Calu3 (cell line): Measurements from ENCODE around the gene WDFY3. TPM values are rescaled to one million over a fixed set of nuclear protein-coding genes. Genes with fewer than 3 reads are reported as not detected.

Source experiments
- BruUV-seq: library from RNA; stranded (reverse); fragments of 400-500 nt; replicated peaks from 2 replicates; lab custom pipeline; 2021; lab: Mats Ljungman, UMichigan
- CTCF ChIA-PET: fragments of 300-600 bp; sonication (Branson Sonifier 250); formaldehyde crosslinking; loops from one replicate; lab custom pipeline; 2022; ENCODE audit warnings: antibody characterized with exemption; lab: Charles Lee
- DNase-seq: peaks from one replicate; pipeline ENCODE4 v3.0.0; 2022
- H3K27ac Mint-ChIP-seq: one replicate; pipeline ENCODE4 v1.8.0; 2022; ENCODE audit warnings: mixed read lengths; ENCODE audit not compliant: unreplicated experiment
- H3K27me3 Mint-ChIP-seq: one replicate; pipeline ENCODE4 v1.8.0; 2022; ENCODE audit warnings: mixed read lengths; ENCODE audit not compliant: unreplicated experiment
- H3K36me3 Mint-ChIP-seq: one replicate; pipeline ENCODE4 v1.8.0; 2022; ENCODE audit warnings: mild to moderate bottlenecking, moderate library complexity, mixed read lengths; ENCODE audit not compliant: insufficient read depth, unreplicated experiment
- H3K4me1 Mint-ChIP-seq: one replicate; pipeline ENCODE4 v1.8.0; 2022; ENCODE audit warnings: mild to moderate bottlenecking, low read depth, mixed read lengths; ENCODE audit not compliant: unreplicated experiment
- H3K4me3 Mint-ChIP-seq: one replicate; pipeline ENCODE4 v1.8.0; 2022; ENCODE audit warnings: mild to moderate bottlenecking, low read depth, moderate library complexity, mixed read lengths; ENCODE audit not compliant: unreplicated experiment
- H3K9me3 Mint-ChIP-seq: one replicate; pipeline ENCODE4 v1.8.0; 2022; ENCODE audit warnings: low read depth, mixed read lengths; ENCODE audit not compliant: unreplicated experiment
- intact Hi-C: fragments of 100-400 bp; cut with micrococcal nuclease; formaldehyde crosslinking; loops from one replicate; pipeline ENCODE4 v1.10.0; 2022; ENCODE audit not compliant: unreplicated experiment
- total RNA-seq: library from RNA; stranded (reverse); gene quantifications from 2 replicates; pipeline ENCODE4 v1.2.3, GENCODE V29; 2022
- TF ChIP-seq, protein P1 (sequence below): fragments of 200-600 bp; IDR thresholded peaks from one replicate; pipeline ENCODE4 v1.8.0; 2022; ENCODE audit warnings: antibody characterized with exemption; ENCODE audit not compliant: unreplicated experiment

Gene WDFY3
- total RNA-seq, 1 experiment from 2014 or later = 31.5 TPM

DNA sequence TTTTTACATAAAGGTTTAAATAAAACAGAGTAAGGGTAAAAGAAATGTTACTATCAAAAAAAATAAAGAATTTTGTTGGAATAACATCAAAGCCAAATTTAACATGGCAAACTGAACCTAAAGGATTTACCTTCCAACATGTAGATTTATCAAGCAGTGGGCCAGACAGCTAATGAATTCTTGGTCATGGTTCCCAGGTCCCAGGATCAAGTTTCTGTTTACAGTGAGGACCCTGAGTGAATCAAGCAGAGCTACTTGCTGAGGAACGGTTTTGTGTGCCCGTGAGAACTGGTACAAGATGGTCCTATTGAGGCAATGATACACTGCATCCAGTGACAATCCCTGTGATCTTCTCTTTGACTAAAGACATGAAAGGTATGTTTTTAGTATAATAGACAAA, 226.4 kb downstream of the WDFY3 start:
- BruUV-seq = no TSS peak
- CTCF ChIA-PET = no interaction called here
- Mint-ChIP-seq H3K4me1 (no peaks in the 10 kb centered on the region), H3K36me3 (peaks cover 5% of the 10 kb centered on the region), H3K9me3 (no peaks in the 10 kb centered on the region), H3K4me3 (no peak overlapping the region), H3K27me3 (no peaks in the 10 kb centered on the region), H3K27ac (no peak overlapping the region)
- no peak for DNase-seq
- TF ChIP-seq, protein P1, sequence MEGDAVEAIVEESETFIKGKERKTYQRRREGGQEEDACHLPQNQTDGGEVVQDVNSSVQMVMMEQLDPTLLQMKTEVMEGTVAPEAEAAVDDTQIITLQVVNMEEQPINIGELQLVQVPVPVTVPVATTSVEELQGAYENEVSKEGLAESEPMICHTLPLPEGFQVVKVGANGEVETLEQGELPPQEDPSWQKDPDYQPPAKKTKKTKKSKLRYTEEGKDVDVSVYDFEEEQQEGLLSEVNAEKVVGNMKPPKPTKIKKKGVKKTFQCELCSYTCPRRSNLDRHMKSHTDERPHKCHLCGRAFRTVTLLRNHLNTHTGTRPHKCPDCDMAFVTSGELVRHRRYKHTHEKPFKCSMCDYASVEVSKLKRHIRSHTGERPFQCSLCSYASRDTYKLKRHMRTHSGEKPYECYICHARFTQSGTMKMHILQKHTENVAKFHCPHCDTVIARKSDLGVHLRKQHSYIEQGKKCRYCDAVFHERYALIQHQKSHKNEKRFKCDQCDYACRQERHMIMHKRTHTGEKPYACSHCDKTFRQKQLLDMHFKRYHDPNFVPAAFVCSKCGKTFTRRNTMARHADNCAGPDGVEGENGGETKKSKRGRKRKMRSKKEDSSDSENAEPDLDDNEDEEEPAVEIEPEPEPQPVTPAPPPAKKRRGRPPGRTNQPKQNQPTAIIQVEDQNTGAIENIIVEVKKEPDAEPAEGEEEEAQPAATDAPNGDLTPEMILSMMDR = no peak
- intact Hi-C loops = no loop called here

DNA sequence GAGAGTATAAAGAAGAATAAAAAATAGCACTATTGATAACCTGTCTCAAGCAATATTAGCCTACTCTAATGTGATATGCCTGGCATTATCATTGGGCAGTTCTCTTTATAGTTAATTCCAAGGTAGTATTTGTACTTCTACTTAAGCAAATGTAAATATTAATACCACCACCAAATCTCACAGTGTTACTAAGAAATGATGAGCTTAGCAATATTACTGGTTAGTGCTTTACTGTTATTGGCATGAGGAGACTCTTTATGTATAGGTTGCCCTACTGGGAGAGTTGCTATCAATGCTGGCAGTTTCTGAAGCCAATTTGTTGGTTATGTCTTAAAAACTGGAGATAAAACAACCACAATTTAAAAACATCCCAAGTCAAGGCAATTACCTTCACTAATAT, 227.9 kb downstream of the WDFY3 start:
- CTCF ChIA-PET = no interaction called here
- Mint-ChIP-seq H3K4me1 (no peaks in the 10 kb centered on the region), H3K36me3 (peaks cover 5% of the 10 kb centered on the region), H3K4me3 (no peak overlapping the region), H3K27me3 (no peaks in the 10 kb centered on the region), H3K27ac (no peak overlapping the region), H3K9me3 (no peaks in the 10 kb centered on the region)
- TF ChIP-seq, protein P1 = no peak
- intact Hi-C loops = no loop called here
- DNase-seq = no peak
- no TSS peak for BruUV-seq

DNA sequence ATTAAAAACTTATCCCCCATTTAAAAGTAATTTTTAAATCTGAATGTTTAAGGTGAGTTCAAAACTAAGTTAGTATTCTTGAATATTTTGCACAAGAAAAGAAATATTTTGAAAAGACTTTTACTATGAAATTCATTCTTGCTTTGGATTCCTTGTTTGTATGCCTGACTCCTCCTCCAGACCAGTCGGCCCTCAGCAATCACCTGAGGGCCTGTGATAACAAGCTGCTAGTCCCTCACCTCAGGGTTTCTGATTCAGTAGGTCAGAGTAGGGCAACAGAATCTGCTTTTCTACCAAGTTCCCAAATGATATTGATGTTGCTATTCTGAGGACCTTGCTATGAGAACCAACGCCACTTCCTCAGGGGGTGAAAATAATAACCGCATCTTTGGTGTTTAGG, 228.8 kb downstream of the WDFY3 start:
- no peak for DNase-seq
- H3K27ac Mint-ChIP-seq = no peak overlapping the region
- H3K36me3 Mint-ChIP-seq = peaks cover 5% of the 10 kb centered on the region
- CTCF ChIA-PET = no interaction called here
- no peaks in the 10 kb centered on the region for H3K27me3 Mint-ChIP-seq
- TF ChIP-seq, protein P1 = no peak
- intact Hi-C loops = no loop called here
- no peaks in the 10 kb centered on the region for H3K9me3 Mint-ChIP-seq
- BruUV-seq = no TSS peak
- H3K4me1 Mint-ChIP-seq = no peaks in the 10 kb centered on the region
- H3K4me3 Mint-ChIP-seq = no peak overlapping the region

DNA sequence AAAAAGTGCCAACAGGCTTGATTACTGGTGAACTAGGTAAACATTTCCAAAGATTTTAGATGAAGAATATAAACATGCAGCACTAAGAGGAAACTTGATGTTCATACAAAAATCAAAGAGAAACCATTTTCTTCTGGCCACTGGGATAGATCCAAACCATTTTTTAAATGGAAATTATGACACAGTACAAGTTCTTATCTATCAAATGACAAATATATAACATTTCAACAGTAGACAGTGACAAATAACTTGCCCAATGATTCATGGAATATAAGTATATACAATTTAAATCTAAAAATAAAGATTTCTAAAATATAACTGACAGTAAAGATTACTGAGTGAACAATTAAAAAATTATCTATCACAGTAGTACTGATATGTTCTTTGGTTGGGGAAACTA, 232.5 kb downstream of the WDFY3 start:
- no TSS peak for BruUV-seq
- no peak overlapping the region for H3K27ac Mint-ChIP-seq
- H3K9me3 Mint-ChIP-seq = no peaks in the 10 kb centered on the region
- CTCF ChIA-PET = no interaction called here
- no peak for DNase-seq
- H3K4me1 Mint-ChIP-seq = no peaks in the 10 kb centered on the region
- intact Hi-C loops = no loop called here
- H3K4me3 Mint-ChIP-seq = no peak overlapping the region
- no peaks in the 10 kb centered on the region for H3K27me3 Mint-ChIP-seq
- TF ChIP-seq, protein P1 = no peak
- H3K36me3 Mint-ChIP-seq = no peaks in the 10 kb centered on the region
